ENCODE results near the gene TLK2.
"Not testable (repeated sequence)": the region's sequence is repeated elsewhere in the genome, so short reads cannot be mapped to it uniquely, and the experiment has no call there.

GRCh38 chr17:62494073-62494472 lies 15.4 kb downstream of the TLK2 start:
- TF ChIP-seq CTCF (IDR thresholded peaks at IDR 0.05; ENCODE audit: borderline replicate concordance, extremely low read depth, low read length, poor library complexity, severe bottlenecking); EZH2 (IDR thresholded peaks at IDR 0.05; ENCODE audit: borderline replicate concordance, low read depth, low read length, severe bottlenecking): not testable (repeated sequence)
